PC-3 (cell line): ENCODE data around the gene MAPK7.

ENCODE experiments used
- EZH2 ChIP-seq: fragments of 300-600 bp; sonication (generic); IDR thresholded peaks from one replicate; pipeline ENCODE4 v1.6.1; 2017; ENCODE audit warnings: antibody characterized with exemption, mild to moderate bottlenecking, low read length; ENCODE audit not compliant: unreplicated experiment
- EZH2phosphoT487 ChIP-seq: fragments of 300-600 bp; sonication (generic); IDR thresholded peaks from 2 replicates; pipeline ENCODE4 v1.6.1; 2018; ENCODE audit warnings: mild to moderate bottlenecking, antibody characterized with exemption, low read length, borderline replicate concordance
- TF ChIP-seq, protein P1 (sequence below): fragments of 300-600 bp; sonication (generic); conservative IDR thresholded peaks from 2 replicates; pipeline ENCODE4 v1.5.1; 2017; ENCODE audit warnings: antibody characterized with exemption, low read depth, mild to moderate bottlenecking, low read length

DNA sequence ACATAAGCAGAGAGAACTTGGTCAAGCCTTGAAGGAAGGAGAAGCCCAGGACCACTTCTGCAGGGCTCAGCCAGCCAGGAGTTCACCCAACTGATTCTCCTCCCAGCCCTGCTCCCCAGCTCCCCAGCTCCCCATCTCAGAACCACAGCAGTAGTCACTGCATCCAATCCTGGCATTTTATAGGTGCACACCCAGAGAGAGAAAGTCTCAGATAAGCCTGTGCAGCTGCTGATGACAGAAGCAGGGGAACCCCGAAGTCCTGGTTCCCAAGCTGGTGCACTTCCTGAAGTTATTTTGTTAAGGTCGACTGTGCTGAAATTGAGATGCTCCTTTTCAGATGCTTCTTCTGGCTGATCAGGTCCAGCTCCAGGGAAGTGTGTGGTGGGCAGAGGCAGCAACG is 39.3 kb downstream of the MAPK7 start:
- TF ChIP-seq, protein P1, sequence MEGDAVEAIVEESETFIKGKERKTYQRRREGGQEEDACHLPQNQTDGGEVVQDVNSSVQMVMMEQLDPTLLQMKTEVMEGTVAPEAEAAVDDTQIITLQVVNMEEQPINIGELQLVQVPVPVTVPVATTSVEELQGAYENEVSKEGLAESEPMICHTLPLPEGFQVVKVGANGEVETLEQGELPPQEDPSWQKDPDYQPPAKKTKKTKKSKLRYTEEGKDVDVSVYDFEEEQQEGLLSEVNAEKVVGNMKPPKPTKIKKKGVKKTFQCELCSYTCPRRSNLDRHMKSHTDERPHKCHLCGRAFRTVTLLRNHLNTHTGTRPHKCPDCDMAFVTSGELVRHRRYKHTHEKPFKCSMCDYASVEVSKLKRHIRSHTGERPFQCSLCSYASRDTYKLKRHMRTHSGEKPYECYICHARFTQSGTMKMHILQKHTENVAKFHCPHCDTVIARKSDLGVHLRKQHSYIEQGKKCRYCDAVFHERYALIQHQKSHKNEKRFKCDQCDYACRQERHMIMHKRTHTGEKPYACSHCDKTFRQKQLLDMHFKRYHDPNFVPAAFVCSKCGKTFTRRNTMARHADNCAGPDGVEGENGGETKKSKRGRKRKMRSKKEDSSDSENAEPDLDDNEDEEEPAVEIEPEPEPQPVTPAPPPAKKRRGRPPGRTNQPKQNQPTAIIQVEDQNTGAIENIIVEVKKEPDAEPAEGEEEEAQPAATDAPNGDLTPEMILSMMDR = no peak
- TF ChIP-seq EZH2 (no peak), EZH2phosphoT487 (no peak)
